K562 (cell line): ENCODE measurements around the gene UNC119. TPM values are rescaled to one million over a fixed set of nuclear protein-coding genes. Genes with fewer than 3 reads are reported as not detected.

ENCODE experiments used
- ATAC-seq: fragments of 200-7000 bp; cut with Tn5 transposase; 3 replicates; pipeline ENCODE4 v1.9.1; 2020; ENCODE audit warnings: moderate library complexity
- BruUV-seq: library from RNA; stranded (reverse); fragments of 400-500 nt; replicated peaks from 2 replicates; lab custom pipeline; 2021; lab: Mats Ljungman, UMichigan
- CTCF ChIA-PET: fragments of 300-600 bp; formaldehyde crosslinking; extraction: SDS; loops from one replicate; lab custom pipeline; 2021; ENCODE audit warnings: low intra/inter-chr PET ratio; lab: Yijun Ruan, JAX
- POLR2A ChIA-PET: fragments of 300-600, 350-650 bp; sonication (Branson Sonifier 250); formaldehyde crosslinking; extraction: SDS; loops from one replicate; lab custom pipeline; 2021; ENCODE audit warnings: antibody characterized with exemption, inconsistent platforms; lab: Yijun Ruan, JAX
- DNase-seq, 4 experiments: peaks; one replicate each; pipeline versions ENCODE4 v3.0.0 to v3.0.0-alpha.2; 2011 to 2018; ENCODE audit warnings: low spot score in 3 of 4, mixed read lengths in 3 of 4; ENCODE audit errors: extremely low read depth in 1 of 4
- FAIRE-seq: peaks from 2 replicates; lab custom pipeline; 2011; peaks lifted over from hg19 to GRCh38; lab: Jason Lieb, UNC
- H2AFZ ChIP-seq: 2 replicates; pipeline ENCODE4 v1.6.0; 2011; ENCODE audit warnings: low read depth, low read length, control low read depth, inconsistent platforms
- H3K27ac ChIP-seq: fragments of 200-600 bp; 3 replicates; pipeline ENCODE4 v1.8.0; 2011; ENCODE audit warnings: low read depth, mild to moderate bottlenecking, control low read depth, inconsistent platforms, low read length, moderate library complexity, mixed read lengths; ENCODE audit errors: extremely low read depth
- H3K27me3 ChIP-seq, 2 experiments: fragments of 300-600 bp in 1 of 2; 2 replicates in 1 of 2; 3 replicates in 1 of 2; pipeline versions ENCODE4 v1.6.0 to v1.8.0; 2011; ENCODE audit warnings: inconsistent platforms in 2 of 2, low read length in 2 of 2, mild to moderate bottlenecking in 1 of 2, mixed read lengths in 1 of 2, moderate library complexity in 1 of 2; ENCODE audit not compliant: control insufficient read depth in 2 of 2, insufficient read depth in 2 of 2
- H3K36me3 ChIP-seq: fragments of 300-600 bp; 3 replicates; pipeline ENCODE4 v1.8.0; 2011; ENCODE audit warnings: mild to moderate bottlenecking, low read length, inconsistent platforms; ENCODE audit not compliant: control insufficient read depth, insufficient read depth
- H3K4me1 ChIP-seq, 2 experiments: fragments of 200-600 bp in 1 of 2; replicated peaks in 1 of 2; 2 replicates in 1 of 2; 3 replicates in 1 of 2; pipeline versions ENCODE4 v1.5.1 to v1.8.0; 2011; ENCODE audit warnings: inconsistent platforms in 2 of 2, low read length in 2 of 2, mild to moderate bottlenecking in 1 of 2, mixed read lengths in 1 of 2, moderate library complexity in 1 of 2; ENCODE audit not compliant: control insufficient read depth in 2 of 2, insufficient read depth in 2 of 2
- H3K4me2 ChIP-seq: 2 replicates; pipeline ENCODE4 v1.6.1; 2011; ENCODE audit warnings: low read length, control low read depth, inconsistent platforms, mixed read lengths; ENCODE audit not compliant: insufficient read depth
- H3K4me3 ChIP-seq: fragments of 200-600 bp; sonication (generic), shearing (Covaris generic); 2 replicates; pipeline ENCODE4 v1.5.1; 2016; ENCODE audit warnings: control low read depth, inconsistent platforms
- H3K79me2 ChIP-seq: fragments of 200-600 bp; 3 replicates; pipeline ENCODE4 v1.8.0; 2011; ENCODE audit warnings: low read length, inconsistent platforms; ENCODE audit not compliant: control insufficient read depth, insufficient read depth
- H3K9ac ChIP-seq, 2 experiments: 2 replicates each; pipeline versions ENCODE4 v1.6.0 to v1.6.1; 2011; ENCODE audit warnings: low read depth in 2 of 2, low read length in 2 of 2, control low read depth in 1 of 2, inconsistent platforms in 1 of 2, mild to moderate bottlenecking in 1 of 2, mixed read lengths in 1 of 2; ENCODE audit not compliant: insufficient read depth in 1 of 2
- H3K9me1 ChIP-seq: one replicate; pipeline ENCODE4 v1.6.0; 2011; ENCODE audit warnings: inconsistent platforms, mild to moderate bottlenecking, low read length, moderate library complexity; ENCODE audit not compliant: control insufficient read depth, insufficient read depth
- H3K9me3 ChIP-seq: replicated peaks from 2 replicates; pipeline ENCODE4 v1.5.1; 2011; ENCODE audit warnings: low read depth, low read length, inconsistent platforms; ENCODE audit not compliant: control insufficient read depth, insufficient read depth
- H4K20me1 ChIP-seq: replicated peaks from 2 replicates; pipeline ENCODE4 v1.6.1; 2011; ENCODE audit warnings: low read length, inconsistent platforms, mixed read lengths; ENCODE audit not compliant: control insufficient read depth, insufficient read depth
- ATF1 ChIP-seq, 2 experiments: fragments of 450-650 bp in 1 of 2; IDR thresholded peaks; 2 replicates each; pipeline ENCODE4 v1.6.1; 2016; ENCODE audit warnings: missing compliant biosample characterization in 1 of 2, missing genetic modification characterization in 1 of 2
- ATF7 ChIP-seq: fragments of 450-650 bp; IDR thresholded peaks from 2 replicates; pipeline ENCODE4 v1.7.1; 2014; ENCODE audit warnings: mild to moderate bottlenecking, moderate library complexity
- CREM ChIP-seq: IDR thresholded peaks from 2 replicates; pipeline ENCODE4 v1.6.1; 2014; ENCODE audit warnings: antibody characterized with exemption, low read depth
- GATAD2B ChIP-seq: fragments of 450-650 bp; IDR thresholded peaks from 2 replicates; pipeline ENCODE4 v1.6.1; 2017; ENCODE audit warnings: mild to moderate bottlenecking, borderline replicate concordance
- HNRNPK ChIP-seq: fragments of 200-400 bp; formaldehyde crosslinking; IDR thresholded peaks from one replicate; pipeline ENCODE4 v1.6.1; 2018; ENCODE audit warnings: mild to moderate bottlenecking, low read depth, low read length; ENCODE audit not compliant: poor library complexity, severe bottlenecking
- MBD2 ChIP-seq: sonication (generic); IDR thresholded peaks from 2 replicates; pipeline ENCODE4 v1.6.1; 2016; ENCODE audit warnings: low read depth, borderline replicate concordance
- NFE2L1 ChIP-seq: fragments of 450-650 bp; IDR thresholded peaks from 2 replicates; pipeline ENCODE4 v1.6.1; 2016; ENCODE audit warnings: missing genetic modification characterization, low read depth, mild to moderate bottlenecking, missing compliant biosample characterization, moderate library complexity, borderline replicate concordance
- NRF1 ChIP-seq, 2 experiments: fragments of 450-650 bp; IDR thresholded peaks in 1 of 2; conservative IDR thresholded peaks in 1 of 2; 2 replicates each; pipeline ENCODE4 v1.6.1; 2014; ENCODE audit warnings: mild to moderate bottlenecking in 2 of 2
- POLR2G ChIP-seq: fragments of 200-400 bp; formaldehyde crosslinking; IDR thresholded peaks from 2 replicates; pipeline ENCODE4 v1.6.1; 2017; ENCODE audit warnings: low read depth, mild to moderate bottlenecking, antibody characterized with exemption, low read length, moderate library complexity
- POLR2H ChIP-seq: IDR thresholded peaks from 2 replicates; pipeline ENCODE4 v1.6.1; 2016; ENCODE audit warnings: missing genetic modification characterization, low read depth, mild to moderate bottlenecking, control low read depth, missing compliant biosample characterization, moderate library complexity
- POU5F1 ChIP-seq: fragments of 150-350 bp; IDR thresholded peaks from 2 replicates; pipeline ENCODE4 v1.6.1; 2014; ENCODE audit warnings: borderline replicate concordance, low read length, low read depth, mild to moderate bottlenecking; ENCODE audit not compliant: partially characterized antibody
- SMAD2 ChIP-seq: fragments of 150-350 bp; IDR thresholded peaks from 2 replicates; pipeline ENCODE4 v1.6.1; 2014; ENCODE audit warnings: low read depth, mild to moderate bottlenecking, low read length
- SPI1 ChIP-seq: IDR thresholded peaks from 2 replicates; pipeline ENCODE4 v1.6.1; 2011; ENCODE audit warnings: low read depth, low read length, control low read depth, borderline replicate concordance
- SRSF9 ChIP-seq: fragments of 200-400 bp; formaldehyde crosslinking; IDR thresholded peaks from 2 replicates; pipeline ENCODE4 v1.6.1; 2017; ENCODE audit warnings: low read depth, low read length, borderline replicate concordance
- TCF7 ChIP-seq: sonication (generic); IDR thresholded peaks from 2 replicates; pipeline ENCODE4 v1.6.1; 2016; ENCODE audit warnings: antibody characterized with exemption, borderline replicate concordance
- U2AF2 ChIP-seq: fragments of 200-400 bp; formaldehyde crosslinking; optimal IDR thresholded peaks from 2 replicates; pipeline ENCODE3; 2017; ENCODE audit warnings: low read depth, mild to moderate bottlenecking, low read length
- WGBS: fragments of 100-300 bp; shearing (Covaris generic); methylation state at CpG from one replicate; pipeline ENCODE4 v1.1.6; 2016; ENCODE audit warnings: low coverage, mixed read lengths; ENCODE audit not compliant: insufficient coverage; ENCODE audit errors: missing lambda C conversion rate; 5-methylcytosine and 5-hydroxymethylcytosine counted together
- in situ Hi-C: fragments of 300-500 bp; cut with MboI; formaldehyde crosslinking; loops from 4 replicates; pipeline ENCODE4 v1.15.0; 2018; ENCODE audit warnings: inconsistent platforms, mixed read lengths
- intact Hi-C: fragments of 100-400 bp; cut with micrococcal nuclease; formaldehyde crosslinking; loops from 2 replicates; pipeline ENCODE4 v1.14.2; 2022
- polyA plus RNA-seq, 8 experiments: library from polyadenylated mRNA; depleted of rRNA in 4 of 8; stranded (reverse) in 5 of 8; unstranded in 3 of 8; fragments of >200 nt; fragmentation: Nextera tagmentation in 2 of 8; fragmentation: Illumina TruSeq in 1 of 8; extraction: Ambion mirVana in 2 of 8; extraction: Trizol in 1 of 8; gene quantifications; 2 replicates each; pipeline versions ENCODE4 v1.2.1 to v1.2.3, GENCODE V29; 2011 to 2014; ENCODE audit warnings: inconsistent platforms in 1 of 8, missing spikeins in 1 of 8
- total RNA-seq, 7 experiments: library from RNA; depleted of rRNA in 6 of 7; stranded (reverse); fragments of >200 nt in 6 of 7; fragmentation: Illumina TruSeq in 2 of 7; extraction: Trizol in 2 of 7; gene quantifications; 2 replicates each; pipeline versions ENCODE4 v1.2.1 to v1.2.3, GENCODE V29; 2011 to 2021; ENCODE audit warnings: low replicate concordance in 1 of 7
- TF ChIP-seq, protein P1 (sequence below): sonication (generic); formaldehyde crosslinking; IDR thresholded peaks from 2 replicates; pipeline ENCODE4 v1.8.0; 2022; ENCODE audit warnings: mild to moderate bottlenecking, missing genetic modification reagents
- TF ChIP-seq, protein P2 (sequence below): sonication (generic); formaldehyde crosslinking; IDR thresholded peaks from 2 replicates; pipeline ENCODE4 v1.8.1; 2023; ENCODE audit warnings: mild to moderate bottlenecking, missing genetic modification reagents

Gene UNC119
- total and polyA plus RNA-seq, 9 of the 15 experiments (the other 6 are each of a cell fraction or from before 2014, with no cell fraction given): 0.37 to 47.7 (median 16.3) TPM

DNA sequence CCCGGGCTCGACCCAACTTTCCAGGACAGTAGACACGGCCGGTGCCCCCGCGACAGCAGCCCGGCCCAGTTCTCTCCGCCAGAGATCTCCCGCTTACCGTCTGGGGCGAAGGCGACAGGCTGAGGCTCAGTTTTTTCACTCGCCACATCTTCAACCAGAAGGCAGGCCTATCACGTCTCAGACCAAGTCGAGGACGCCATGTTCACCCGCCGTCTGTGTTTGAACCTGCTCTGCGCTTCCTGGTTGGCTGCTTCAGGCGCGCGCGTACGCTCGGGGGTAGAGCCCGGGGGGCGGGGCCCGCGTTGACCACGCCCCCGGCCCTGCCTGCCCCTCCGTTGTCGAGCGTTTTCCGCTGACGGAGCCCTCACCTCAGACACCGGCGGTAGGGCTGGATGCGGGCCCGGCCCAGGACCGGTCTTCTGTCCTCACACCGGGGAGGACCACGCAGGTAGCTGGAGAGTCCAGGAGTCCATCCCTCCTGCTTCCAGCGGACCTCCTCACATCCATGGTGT lies 46.4 kb upstream of the UNC119 start, which contains the start of gene SPAG5:
TSS of gene SPAG5 (minus strand) at position 227 of the 512 bp plus-strand sequence. CDS start at position 148, 79 bp downstream.
- no peaks in the 10 kb centered on the region for H3K9me1 ChIP-seq
- under 1% methylated on average over 38 of the region's 44 CpGs for WGBS
- ChIA-PET POLR2A (interaction anchor here (0.6 to 15.9 kb wide), 19 partner anchors 10 to 588 kb away, joined by 3 to 274 read pairs (median 4); partner anchors contain the start of genes ALDOC, BLTP2, PHF12 and PIGS), CTCF (no interaction called here)
- DNase-seq (peak; percentile 98 to 100 (median 100)), FAIRE-seq (peak; percentile 95), ATAC-seq (peak; percentile 94)
- H3K27me3 ChIP-seq: no peaks in the 10 kb centered on the region
- peaks cover 32% of the 10 kb centered on the region for H3K36me3 ChIP-seq
- H3K9ac ChIP-seq: peak within 1 kb of the TSS; percentile 97 to 98
- H3K27ac ChIP-seq: peak within 1 kb of the TSS; percentile 88
- intact Hi-C loops: loop anchor here (2.0 to 10.0 kb wide), 4 partner anchors 28 to 328 kb away; partner anchors contain the start of genes DHRS13, NEK8, PIGS and TLCD1
- no peaks in the 10 kb centered on the region for H3K9me3 ChIP-seq
- peaks cover 8 to 16% of the 10 kb centered on the region in 2 experiments; a peak in 4 of 5 replicates for H3K4me1 ChIP-seq
- in situ Hi-C loops: no loop called here
- peak within 1 kb of the TSS; percentile 81 for H3K4me3 ChIP-seq
- peaks cover 25% of the 10 kb centered on the region for H3K79me2 ChIP-seq
- no peaks in the 10 kb centered on the region for H4K20me1 ChIP-seq
- peak within 1 kb of the TSS; percentile 90 for H3K4me2 ChIP-seq
- peak within 1 kb of the TSS; percentile 92 for H2AFZ ChIP-seq
- BruUV-seq: no TSS peak
- TF ChIP-seq, protein P1, sequence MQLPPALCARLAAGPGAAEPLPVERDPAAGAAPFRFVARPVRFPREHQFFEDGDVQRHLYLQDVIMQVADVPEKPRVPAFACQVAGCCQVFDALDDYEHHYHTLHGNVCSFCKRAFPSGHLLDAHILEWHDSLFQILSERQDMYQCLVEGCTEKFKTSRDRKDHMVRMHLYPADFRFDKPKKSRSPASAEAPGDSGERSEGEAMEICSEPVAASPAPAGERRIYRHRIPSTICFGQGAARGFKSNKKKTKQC (CRISPR knock-in tag): peak; percentile 66
- TF ChIP-seq HNRNPK: no peak
- TF ChIP-seq ATF7: peak; percentile 77; the same call in 1 of the 2 replicates
- peak; percentile 32; the same call in 1 of the 2 replicates for TF ChIP-seq GATAD2B
- no peak for TF ChIP-seq SMAD2
- TF ChIP-seq SRSF9: no peak
- TF ChIP-seq POLR2H (tag): peak; percentile 94
- TF ChIP-seq NFE2L1 (tag): no peak
- peak; percentile 34; the same call in 1 of the 2 replicates for TF ChIP-seq ATF1 (CRISPR knock-in tag; IDR thresholded peaks at IDR 0.05)
- peak; percentile 86 for TF ChIP-seq ATF1 (tag; IDR thresholded peaks at IDR 0.05)
- TF ChIP-seq SPI1: no peak
- peak; percentile 100 for TF ChIP-seq POLR2G
- peak; percentile 21; the same call in 1 of the 2 replicates for TF ChIP-seq TCF7
- peak; percentile 84 for TF ChIP-seq CREM
- TF ChIP-seq MBD2: peak; percentile 67; the same call in 1 of the 2 replicates
- TF ChIP-seq U2AF2: no peak
- TF ChIP-seq, protein P2, sequence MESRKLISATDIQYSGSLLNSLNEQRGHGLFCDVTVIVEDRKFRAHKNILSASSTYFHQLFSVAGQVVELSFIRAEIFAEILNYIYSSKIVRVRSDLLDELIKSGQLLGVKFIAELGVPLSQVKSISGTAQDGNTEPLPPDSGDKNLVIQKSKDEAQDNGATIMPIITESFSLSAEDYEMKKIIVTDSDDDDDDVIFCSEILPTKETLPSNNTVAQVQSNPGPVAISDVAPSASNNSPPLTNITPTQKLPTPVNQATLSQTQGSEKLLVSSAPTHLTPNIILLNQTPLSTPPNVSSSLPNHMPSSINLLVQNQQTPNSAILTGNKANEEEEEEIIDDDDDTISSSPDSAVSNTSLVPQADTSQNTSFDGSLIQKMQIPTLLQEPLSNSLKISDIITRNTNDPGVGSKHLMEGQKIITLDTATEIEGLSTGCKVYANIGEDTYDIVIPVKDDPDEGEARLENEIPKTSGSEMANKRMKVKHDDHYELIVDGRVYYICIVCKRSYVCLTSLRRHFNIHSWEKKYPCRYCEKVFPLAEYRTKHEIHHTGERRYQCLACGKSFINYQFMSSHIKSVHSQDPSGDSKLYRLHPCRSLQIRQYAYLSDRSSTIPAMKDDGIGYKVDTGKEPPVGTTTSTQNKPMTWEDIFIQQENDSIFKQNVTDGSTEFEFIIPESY (CRISPR knock-in tag): no peak
- no peak for TF ChIP-seq POU5F1
- peak; percentile 87 to 89 for TF ChIP-seq NRF1 (conservative IDR thresholded peaks at IDR 0.05 in 1 of 2, IDR thresholded peaks at IDR 0.05 in 1 of 2)
